Right lobe of liver (tissue), 6 donors: Measurements from ENCODE around the gene TBRG1. TPM values are rescaled to one million over a fixed set of nuclear protein-coding genes. Genes with fewer than 3 reads are reported as not detected.

Experiments
- ATAC-seq, 4 donors: fragments of 200-7000 bp; cut with Tn5 transposase; one replicate each; pipeline ENCODE4 v1.9.1; 2020; ENCODE audit warnings: mild to moderate bottlenecking in 4 of 4, moderate library complexity in 4 of 4
- DNase-seq, 3 donors: peaks; one replicate each; pipeline ENCODE4 v3.0.0-alpha.2; 2020
- H3K27ac ChIP-seq, 3 donors: fragments of 200-600 bp; one replicate each; pipeline ENCODE4 v1.8.0; 2022
- H3K27me3 ChIP-seq, 2 donors: fragments of 200-600 bp; one replicate each; pipeline ENCODE4 v1.8.0; 2022
- H3K36me3 ChIP-seq, 4 donors: fragments of 200-600 bp; sonication (generic) in 1 of 4; one replicate each; pipeline versions ENCODE4 v1.5.1 to v1.8.0; 2017 to 2022; ENCODE audit warnings: control low read depth in 1 of 4
- H3K4me1 ChIP-seq, 4 donors: fragments of 200-600 bp; sonication (generic) in 1 of 4; one replicate each; pipeline versions ENCODE4 v1.5.1 to v1.8.0; 2017 to 2022; ENCODE audit warnings: control low read depth in 1 of 4
- H3K4me3 ChIP-seq, 3 donors: fragments of 200-600 bp; one replicate each; pipeline ENCODE4 v1.8.0; 2022
- H3K9me3 ChIP-seq, 4 donors: fragments of 200-600 bp; sonication (generic) in 1 of 4; one replicate each; pipeline versions ENCODE4 v1.5.1 to v1.8.0; 2017 to 2022; ENCODE audit warnings: control low read depth in 1 of 4
- POLR2A ChIP-seq: fragments of 450-650 bp; IDR thresholded peaks from one replicate; pipeline ENCODE4 v1.6.1; 2017; ENCODE audit warnings: antibody characterized with exemption, mild to moderate bottlenecking
- WGBS: methylation state at CpG from one replicate; pipeline ENCODE4 v1.1.6; 2018; ENCODE audit warnings: low coverage, low lambda C conversion rate; ENCODE audit not compliant: insufficient coverage; ENCODE audit errors: missing lambda C conversion rate; 5-methylcytosine and 5-hydroxymethylcytosine counted together
- intact Hi-C, 2 donors: fragments of 100-400 bp; cut with DNase I; formaldehyde crosslinking; loops; one replicate each; pipeline versions ENCODE4 v1.11.2 to v1.14.1; 2022
- total RNA-seq, 6 experiments: library from RNA; depleted of rRNA in 2 of 6; stranded (reverse); fragments of >200 nt in 2 of 6; fragmentation: NEBNext Ultra II Directional in 3 of 6; extraction: Animal tissue kit (Norgen Biotek cat#: 25700) in 3 of 6; gene quantifications; one replicate each; pipeline versions ENCODE4 v1.1.0 to v1.2.4, GENCODE V29; 2016 to 2023
- TF ChIP-seq, protein P1 (sequence below), 4 donors: fragments of 200-600 bp in 3 of 4; fragments of 450-650 bp in 1 of 4; IDR thresholded peaks; one replicate each; pipeline versions ENCODE4 v1.5.1 to v1.8.0; 2016 to 2022; ENCODE audit warnings: antibody characterized with exemption in 4 of 4, mild to moderate bottlenecking in 2 of 4
- donor health status: DM: no; HTN: yes; CAD: no.
- donor health status: DM: no; HTN: no; CAD: no.
- donor health status: DM: no; HTN: no; CAD: no.
- donor health status: DM: no; HTN: yes; CAD: no.
- donor health status: DM: no; HTN: yes; CAD: no.

Gene TBRG1
- total RNA-seq, 6 experiments from 2014 or later: 13.3 to 20.5 (median 17.9) TPM

DNA sequence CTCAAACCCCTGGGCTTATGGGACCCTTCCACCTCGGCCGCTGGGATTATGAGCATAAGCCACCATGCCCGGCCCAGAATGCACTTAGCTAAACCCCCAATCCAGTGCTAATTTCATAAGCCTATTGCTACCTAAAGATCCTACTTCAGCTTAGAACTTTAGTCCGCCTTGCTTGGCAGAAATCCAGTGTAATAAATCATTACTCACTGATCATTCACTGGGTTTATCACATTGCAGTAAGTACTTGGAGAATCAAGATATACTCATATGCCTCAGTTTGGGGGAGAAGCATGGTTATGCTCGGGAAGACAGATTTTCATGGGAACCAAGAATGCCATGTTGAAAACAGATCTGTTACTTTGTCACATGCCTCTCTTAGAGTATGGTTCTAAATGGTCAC lies 3.8 kb upstream of the TBRG1 start:
- Histone ChIP-seq H3K4me1 (peaks cover 0 to 6% (median under 1%) of the 10 kb centered on the region in 4 donors), H3K36me3 (no peaks in the 10 kb centered on the region), H3K27me3 (no peaks in the 10 kb centered on the region), H3K4me3 (no peak overlapping the region), H3K27ac (no peak overlapping the region), H3K9me3 (no peaks in the 10 kb centered on the region)
- WGBS: 75% methylated on average over 4 of the region's 5 CpGs
- intact Hi-C loops: no loop called here
- DNase-seq: no peak
- TF ChIP-seq, protein P1, sequence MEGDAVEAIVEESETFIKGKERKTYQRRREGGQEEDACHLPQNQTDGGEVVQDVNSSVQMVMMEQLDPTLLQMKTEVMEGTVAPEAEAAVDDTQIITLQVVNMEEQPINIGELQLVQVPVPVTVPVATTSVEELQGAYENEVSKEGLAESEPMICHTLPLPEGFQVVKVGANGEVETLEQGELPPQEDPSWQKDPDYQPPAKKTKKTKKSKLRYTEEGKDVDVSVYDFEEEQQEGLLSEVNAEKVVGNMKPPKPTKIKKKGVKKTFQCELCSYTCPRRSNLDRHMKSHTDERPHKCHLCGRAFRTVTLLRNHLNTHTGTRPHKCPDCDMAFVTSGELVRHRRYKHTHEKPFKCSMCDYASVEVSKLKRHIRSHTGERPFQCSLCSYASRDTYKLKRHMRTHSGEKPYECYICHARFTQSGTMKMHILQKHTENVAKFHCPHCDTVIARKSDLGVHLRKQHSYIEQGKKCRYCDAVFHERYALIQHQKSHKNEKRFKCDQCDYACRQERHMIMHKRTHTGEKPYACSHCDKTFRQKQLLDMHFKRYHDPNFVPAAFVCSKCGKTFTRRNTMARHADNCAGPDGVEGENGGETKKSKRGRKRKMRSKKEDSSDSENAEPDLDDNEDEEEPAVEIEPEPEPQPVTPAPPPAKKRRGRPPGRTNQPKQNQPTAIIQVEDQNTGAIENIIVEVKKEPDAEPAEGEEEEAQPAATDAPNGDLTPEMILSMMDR (IDR thresholded peaks at IDR 0.05): no peak
- no peak for TF ChIP-seq POLR2A
- ATAC-seq: no peak

DNA sequence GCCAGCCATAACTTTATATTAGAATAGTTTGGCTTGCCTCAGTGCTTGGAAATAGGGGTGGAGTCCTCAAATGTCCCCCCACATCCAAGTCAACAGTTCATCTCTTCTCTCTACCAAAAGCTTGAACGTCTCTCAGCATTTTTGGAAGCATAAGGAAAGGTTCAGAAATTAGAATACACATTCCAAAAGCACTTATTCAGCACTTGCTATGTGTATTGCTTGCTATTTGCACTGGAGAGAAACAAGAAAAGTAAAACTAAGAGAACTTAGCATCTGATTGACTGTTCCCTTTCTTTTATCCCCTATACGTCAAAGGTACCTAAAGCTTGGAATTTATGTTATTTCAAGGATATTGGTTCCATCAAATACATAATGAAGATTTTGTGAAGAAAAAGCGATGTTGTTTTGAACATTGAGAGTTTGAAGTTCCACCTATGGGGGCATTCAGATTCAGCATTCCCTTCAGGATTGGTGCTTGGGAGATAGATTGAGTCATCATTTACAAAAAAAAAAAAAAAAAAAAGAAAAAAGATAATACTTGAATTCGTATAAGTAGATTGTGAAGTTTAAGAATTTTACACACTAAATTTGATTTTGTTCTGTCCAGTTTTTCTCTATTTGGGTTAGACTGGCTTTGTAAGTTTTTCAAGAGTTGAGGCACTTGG lies 1.3 kb downstream of the TBRG1 start:
- TF ChIP-seq POLR2A: no peak
- TF ChIP-seq, protein P1 (IDR thresholded peaks at IDR 0.05): no peak
- peaks cover 0 to 12% (median 4%) of the 10 kb centered on the region in 4 donors for H3K4me1 ChIP-seq
- no peak for ATAC-seq
- H3K9me3 ChIP-seq: no peaks in the 10 kb centered on the region
- H3K4me3 ChIP-seq: peak overlapping the region; percentile 92 to 98 (median 95)
- WGBS: 49% methylated on average over 4 of the region's 4 CpGs
- peaks cover 0 to 17% (median 6%) of the 10 kb centered on the region in 4 donors for H3K36me3 ChIP-seq
- DNase-seq: no peak
- intact Hi-C loops: no loop called here
- H3K27ac ChIP-seq: no peak overlapping the region
- H3K27me3 ChIP-seq: no peaks in the 10 kb centered on the region

DNA sequence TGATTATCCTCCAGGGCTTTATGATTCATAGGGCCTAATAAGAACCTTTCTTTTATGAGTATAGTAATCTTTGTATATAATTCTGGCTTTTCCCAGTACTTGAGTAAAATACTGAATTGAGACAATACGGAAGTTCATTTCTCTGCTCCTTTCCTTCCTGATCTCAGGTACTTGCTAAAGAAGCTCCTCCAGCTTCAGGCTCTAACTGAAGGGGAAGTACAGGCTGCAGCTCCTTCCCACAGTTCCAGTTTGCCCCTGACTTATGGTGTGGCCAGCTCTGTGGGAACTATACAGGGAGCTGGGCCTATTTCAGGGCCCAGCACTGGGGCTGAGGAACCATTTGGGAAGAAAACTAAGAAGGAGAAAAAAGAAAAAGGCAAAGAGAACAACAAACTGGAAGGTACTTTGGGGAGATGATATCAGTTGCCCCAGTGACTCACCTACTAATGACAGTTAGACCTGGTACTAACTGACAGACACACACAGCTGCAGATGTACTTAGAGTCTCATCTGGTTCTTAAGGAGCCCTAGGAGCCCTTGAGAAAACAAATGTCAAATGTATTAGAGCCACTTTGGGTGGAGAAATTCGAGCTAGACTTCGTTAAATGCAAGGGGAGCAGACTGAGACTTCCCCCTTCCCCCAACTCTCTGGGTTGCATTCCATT lies 3.0 kb downstream of the TBRG1 start:
- ATAC-seq: no peak
- no peak for DNase-seq
- H3K27me3 ChIP-seq: no peaks in the 10 kb centered on the region
- peaks cover 0 to 31% (median 8%) of the 10 kb centered on the region in 4 donors for H3K36me3 ChIP-seq
- 76% methylated on average over 2 of the region's 3 CpGs for WGBS
- H3K4me3 ChIP-seq: no peak overlapping the region
- TF ChIP-seq, protein P1 (IDR thresholded peaks at IDR 0.05): no peak
- no peak for TF ChIP-seq POLR2A
- H3K4me1 ChIP-seq: peaks cover 0 to 12% (median 4%) of the 10 kb centered on the region in 4 donors
- H3K9me3 ChIP-seq: no peaks in the 10 kb centered on the region
- H3K27ac ChIP-seq: no peak overlapping the region
- intact Hi-C loops: no loop called here

DNA sequence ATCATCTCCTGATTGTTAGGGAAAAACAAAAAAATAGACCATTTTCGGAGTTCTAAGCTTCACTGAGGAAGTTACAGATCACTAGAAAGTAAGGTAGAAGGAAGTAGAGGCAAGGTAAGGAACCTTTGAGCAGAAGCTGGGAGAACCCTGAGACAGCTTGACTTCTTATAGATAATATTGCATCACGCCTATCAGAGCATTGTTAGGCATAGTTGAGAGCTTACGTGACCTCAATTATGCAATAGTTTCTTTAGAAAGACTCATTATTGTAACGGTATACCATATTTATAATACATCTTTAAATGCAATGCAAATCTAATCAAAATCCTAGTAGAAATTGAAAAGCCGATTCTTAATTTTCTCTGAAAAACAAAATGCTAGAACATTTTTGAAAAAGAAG lies 4.9 kb downstream of the TBRG1 start:
- DNase-seq (no peak), ATAC-seq (no peak)
- 81% methylated on average over 5 of the region's 5 CpGs for WGBS
- Histone ChIP-seq H3K36me3 (peaks cover 0 to 50% (median 21%) of the 10 kb centered on the region in 4 donors), H3K4me1 (peaks cover 0 to 12% (median 4%) of the 10 kb centered on the region in 4 donors), H3K27me3 (no peaks in the 10 kb centered on the region), H3K27ac (no peak overlapping the region), H3K9me3 (no peaks in the 10 kb centered on the region), H3K4me3 (no peak overlapping the region)
- TF ChIP-seq POLR2A: no peak
- TF ChIP-seq, protein P1 (IDR thresholded peaks at IDR 0.05): no peak
- intact Hi-C loops: no loop called here
